ENCODE results near the gene NTM.

Gene NTM

GRCh38 chr11:131354251-131354701 is 16.1 kb upstream of the NTM start:
- no peak overlapping the region for H3K4me3 ChIP-seq (ENCODE audit: low read depth, low read length)
- TF ChIP-seq, protein P1, sequence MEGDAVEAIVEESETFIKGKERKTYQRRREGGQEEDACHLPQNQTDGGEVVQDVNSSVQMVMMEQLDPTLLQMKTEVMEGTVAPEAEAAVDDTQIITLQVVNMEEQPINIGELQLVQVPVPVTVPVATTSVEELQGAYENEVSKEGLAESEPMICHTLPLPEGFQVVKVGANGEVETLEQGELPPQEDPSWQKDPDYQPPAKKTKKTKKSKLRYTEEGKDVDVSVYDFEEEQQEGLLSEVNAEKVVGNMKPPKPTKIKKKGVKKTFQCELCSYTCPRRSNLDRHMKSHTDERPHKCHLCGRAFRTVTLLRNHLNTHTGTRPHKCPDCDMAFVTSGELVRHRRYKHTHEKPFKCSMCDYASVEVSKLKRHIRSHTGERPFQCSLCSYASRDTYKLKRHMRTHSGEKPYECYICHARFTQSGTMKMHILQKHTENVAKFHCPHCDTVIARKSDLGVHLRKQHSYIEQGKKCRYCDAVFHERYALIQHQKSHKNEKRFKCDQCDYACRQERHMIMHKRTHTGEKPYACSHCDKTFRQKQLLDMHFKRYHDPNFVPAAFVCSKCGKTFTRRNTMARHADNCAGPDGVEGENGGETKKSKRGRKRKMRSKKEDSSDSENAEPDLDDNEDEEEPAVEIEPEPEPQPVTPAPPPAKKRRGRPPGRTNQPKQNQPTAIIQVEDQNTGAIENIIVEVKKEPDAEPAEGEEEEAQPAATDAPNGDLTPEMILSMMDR (IDR thresholded peaks at IDR 0.05; ENCODE audit: borderline replicate concordance, insufficient read depth, low read depth, low read length): no peak

DNA sequence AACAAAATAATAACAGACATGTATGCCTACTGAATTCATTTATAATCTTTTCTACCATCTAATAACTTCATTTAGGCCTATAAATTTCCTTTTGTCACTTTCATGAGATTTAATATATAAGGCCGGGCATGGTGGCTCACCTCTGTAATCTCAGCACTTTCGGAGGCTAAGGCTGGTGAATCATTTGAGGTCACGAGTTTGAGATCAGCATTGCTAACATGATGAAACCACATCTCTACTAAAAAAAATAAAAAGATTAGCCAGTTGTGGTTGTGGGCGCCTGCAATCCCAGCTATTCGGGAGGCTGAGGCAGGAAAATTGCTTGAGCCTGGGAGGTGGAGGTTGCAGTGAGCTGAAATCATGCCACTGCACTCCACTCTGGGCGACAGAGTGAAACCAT is 14.2 kb upstream of the NTM start:
- TF ChIP-seq, protein P1 (IDR thresholded peaks at IDR 0.05; ENCODE audit: borderline replicate concordance, insufficient read depth, low read depth, low read length): no peak

DNA sequence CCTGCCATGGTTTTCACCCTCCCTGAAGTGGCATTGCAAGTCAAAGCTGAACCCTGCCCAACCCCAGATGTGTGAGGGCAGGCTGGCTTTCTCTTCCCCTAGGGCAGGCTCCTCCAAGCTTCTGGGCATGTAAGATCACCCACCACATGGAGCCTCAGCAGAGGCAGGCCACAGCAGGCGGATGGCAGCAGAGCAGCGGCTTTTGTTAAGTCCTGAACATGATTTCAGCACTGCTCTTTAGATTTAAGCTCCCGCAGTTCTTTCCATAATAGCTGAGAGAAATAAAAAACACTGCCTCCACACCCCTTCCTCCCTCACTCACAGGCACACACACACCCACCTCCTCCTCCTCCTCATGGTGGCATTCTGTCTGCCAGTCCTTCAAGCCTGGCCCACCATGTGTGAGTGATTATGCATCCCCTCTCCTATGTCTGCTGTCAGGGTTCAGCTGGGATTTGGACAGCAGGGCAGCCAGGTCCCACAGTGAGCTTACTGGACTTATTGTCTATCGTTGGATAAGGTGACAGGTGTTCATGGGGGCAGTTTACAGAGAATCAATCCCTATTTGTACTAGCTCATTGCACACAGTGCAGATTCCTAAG is 5.0 kb upstream of the NTM start:
- TF ChIP-seq, protein P1 (IDR thresholded peaks at IDR 0.05; ENCODE audit: borderline replicate concordance, insufficient read depth, low read depth, low read length): no peak
- H3K4me3 ChIP-seq (ENCODE audit: low read depth, low read length): no peak overlapping the region

More for the DNA sequence above, 14.2 kb upstream of the NTM start:
- no peak overlapping the region for H3K4me3 ChIP-seq (ENCODE audit: low read depth, low read length)

GRCh38 chr11:131370901-131371790 is 731 bp downstream of the NTM start:
- H3K4me3 ChIP-seq (ENCODE audit: low read depth, low read length): no peak overlapping the region
- TF ChIP-seq, protein P1 (IDR thresholded peaks at IDR 0.05; ENCODE audit: borderline replicate concordance, insufficient read depth, low read depth, low read length): no peak

- TF ChIP-seq, protein P1 (IDR thresholded peaks at IDR 0.05; ENCODE audit: borderline replicate concordance, insufficient read depth, low read depth, low read length): no peak
- H3K4me3 ChIP-seq (ENCODE audit: low read depth, low read length): no peak overlapping the region
These were observed 1.3 kb downstream of the NTM start for GRCh38 chr11:131371791-131372104.

- TF ChIP-seq, protein P1 (IDR thresholded peaks at IDR 0.05; ENCODE audit: borderline replicate concordance, insufficient read depth, low read depth, low read length): no peak
- no peak overlapping the region for H3K4me3 ChIP-seq (ENCODE audit: low read depth, low read length)
These were observed 2.0 kb downstream of the NTM start for GRCh38 chr11:131372234-131372962.

All from GM12875 (cell line).